Keratinocyte (primary cell): ENCODE measurements around the gene ASAP3. TPM values are rescaled to one million over a fixed set of nuclear protein-coding genes. Genes with fewer than 3 reads are reported as not detected.

Source experiments
- DNase-seq: peaks from one replicate; pipeline ENCODE4 v3.0.0-alpha.2; 2011; ENCODE audit warnings: low read depth, missing footprints, low spot score
- FAIRE-seq: peaks from 2 replicates; lab custom pipeline; 2011; peaks lifted over from hg19 to GRCh38; lab: Jason Lieb, UNC
- H2AFZ ChIP-seq: 2 replicates; pipeline ENCODE4 v1.6.0; 2012; ENCODE audit warnings: low read length, control low read depth, inconsistent platforms; ENCODE audit not compliant: control insufficient read depth
- H3K27ac ChIP-seq: 2 replicates; pipeline ENCODE4 v1.5.1; 2011; ENCODE audit warnings: low read length; ENCODE audit not compliant: control insufficient read depth, insufficient read depth
- H3K27me3 ChIP-seq: 3 replicates; pipeline ENCODE4 v1.6.0; 2011; ENCODE audit warnings: low read length; ENCODE audit not compliant: control insufficient read depth, insufficient read depth; ENCODE audit errors: extremely low read depth
- H3K36me3 ChIP-seq, 2 experiments: 2 replicates in 1 of 2; 3 replicates in 1 of 2; pipeline ENCODE4 v1.5.1; 2011; ENCODE audit warnings: low read length in 2 of 2, mild to moderate bottlenecking in 1 of 2; ENCODE audit not compliant: control insufficient read depth in 2 of 2, insufficient read depth in 2 of 2; ENCODE audit errors: extremely low read depth in 1 of 2
- H3K4me1 ChIP-seq: 3 replicates; pipeline ENCODE4 v1.5.1; 2011; ENCODE audit warnings: low read length; ENCODE audit not compliant: control insufficient read depth, insufficient read depth; ENCODE audit errors: extremely low read depth
- H3K4me2 ChIP-seq: 3 replicates; pipeline ENCODE4 v1.6.0; 2011; ENCODE audit warnings: low read depth, low read length; ENCODE audit not compliant: control insufficient read depth, insufficient read depth; ENCODE audit errors: extremely low read depth
- H3K4me3 ChIP-seq, 3 experiments: fragments of 200-600 bp in 1 of 3; sonication (generic) in 1 of 3; 2 replicates in 2 of 3; 3 replicates in 1 of 3; pipeline ENCODE4 v1.5.1; 2011 to 2016; ENCODE audit warnings: low read length in 3 of 3, mild to moderate bottlenecking in 3 of 3, control low read depth in 2 of 3, inconsistent platforms in 1 of 3, low read depth in 1 of 3, mixed read lengths in 1 of 3, mixed run types in 1 of 3, moderate library complexity in 1 of 3; ENCODE audit not compliant: control insufficient read depth in 2 of 3, insufficient read depth in 2 of 3; ENCODE audit errors: extremely low read depth in 1 of 3
- H3K79me2 ChIP-seq: 2 replicates; pipeline ENCODE4 v1.6.0; 2012; ENCODE audit warnings: low read length; ENCODE audit not compliant: control insufficient read depth, insufficient read depth
- H3K9ac ChIP-seq: 3 replicates; pipeline ENCODE4 v1.6.0; 2011; ENCODE audit warnings: low read length; ENCODE audit not compliant: control insufficient read depth, insufficient read depth; ENCODE audit errors: extremely low read depth
- H3K9me1 ChIP-seq: 3 replicates; pipeline ENCODE4 v1.6.0; 2011; ENCODE audit warnings: low read length; ENCODE audit not compliant: control insufficient read depth, insufficient read depth; ENCODE audit errors: extremely low read depth
- H3K9me3 ChIP-seq: 2 replicates; pipeline ENCODE4 v1.5.1; 2012; ENCODE audit warnings: low read depth, low read length; ENCODE audit not compliant: control insufficient read depth
- H4K20me1 ChIP-seq: 3 replicates; pipeline ENCODE4 v1.6.0; 2011; ENCODE audit warnings: low read length; ENCODE audit not compliant: control insufficient read depth, insufficient read depth; ENCODE audit errors: extremely low read depth
- CTCF ChIP-seq, 3 experiments: IDR thresholded peaks in 1 of 3; conservative IDR thresholded peaks in 1 of 3; optimal IDR thresholded peaks in 1 of 3; 2 replicates in 2 of 3; 3 replicates in 1 of 3; pipeline versions ENCODE3 to v1.5.1; 2011; ENCODE audit warnings: low read length in 3 of 3, mild to moderate bottlenecking in 3 of 3, moderate library complexity in 2 of 3, control low read depth in 1 of 3, inconsistent platforms in 1 of 3; ENCODE audit not compliant: insufficient read depth in 2 of 3; ENCODE audit errors: extremely low read depth in 1 of 3
- EZH2 ChIP-seq: IDR thresholded peaks from one replicate; pipeline ENCODE4 v1.6.1; 2012; ENCODE audit warnings: inconsistent platforms, mild to moderate bottlenecking, low read length, moderate library complexity
- dilution Hi-C: fragments of 300-500 bp; cut with MboI; formaldehyde crosslinking; loops from one replicate; pipeline ENCODE4 v1.7.0; 2020; ENCODE audit warnings: low sequenced_read_pairs; ENCODE audit not compliant: extremely low pct_ligation_motif_present
- polyA plus RNA-seq, 5 experiments: library from polyadenylated mRNA; depleted of rRNA in 3 of 5; stranded (reverse) in 3 of 5; stranded (forward) in 1 of 5; unstranded in 1 of 5; fragments of >200 nt; gene quantifications; 1 replicate in 1 of 5; 2 replicates in 3 of 5; 3 replicates in 1 of 5; pipeline versions ENCODE4 v1.2.1 to v1.2.3, GENCODE V29; 2011 to 2012; ENCODE audit warnings: missing spikeins in 2 of 5, low read depth in 1 of 5, low replicate concordance in 1 of 5

The ASAP3 gene
- polyA plus RNA-seq, 1 donor (not counting 4 experiments of a cell fraction or from before 2014, with no cell fraction given) = 11.4 TPM

DNA sequence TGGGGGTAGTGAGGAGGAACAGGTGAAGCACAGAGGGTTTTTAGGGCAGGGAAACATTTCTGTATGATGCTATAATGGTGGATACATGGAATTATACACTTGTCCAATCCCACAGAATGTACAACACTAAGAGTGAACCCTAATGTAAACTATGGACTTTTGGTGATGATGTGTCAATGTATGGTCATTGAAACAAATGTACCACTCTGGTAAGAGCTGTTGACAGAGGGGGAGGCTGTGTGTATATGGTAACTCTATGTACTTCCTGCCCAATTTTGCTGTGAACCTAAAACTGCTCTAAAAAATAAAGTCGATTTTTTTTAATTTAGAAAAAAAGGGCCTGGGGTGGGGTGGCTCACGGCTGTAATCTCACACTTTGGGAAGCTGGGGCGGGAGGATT, 22.9 kb downstream of the ASAP3 start:
- H3K4me2 ChIP-seq = peak overlapping the region; percentile 2
- dilution Hi-C loops = no loop called here
- H2AFZ ChIP-seq = no peak overlapping the region
- H3K4me3 ChIP-seq = no peak overlapping the region
- TF ChIP-seq CTCF (optimal IDR thresholded peaks at IDR 0.05 in 1 of 3, IDR thresholded peaks at IDR 0.05 in 1 of 3, conservative IDR thresholded peaks at IDR 0.05 in 1 of 3; ENCODE audit: extremely low read depth in 1 of 3, insufficient read depth in 2 of 3, low read length in 3 of 3) = no peak
- no peak for TF ChIP-seq EZH2
- H3K36me3 ChIP-seq = no peaks in the 10 kb centered on the region
- FAIRE-seq (no peak), DNase-seq (no peak)
- no peak overlapping the region for H3K9ac ChIP-seq
- no peak overlapping the region for H3K27ac ChIP-seq
- no peaks in the 10 kb centered on the region for H3K79me2 ChIP-seq
- H3K9me3 ChIP-seq = no peaks in the 10 kb centered on the region
- H3K27me3 ChIP-seq = peaks cover 8% of the 10 kb centered on the region
- peaks cover 23% of the 10 kb centered on the region for H3K4me1 ChIP-seq
- no peaks in the 10 kb centered on the region for H3K9me1 ChIP-seq
- H4K20me1 ChIP-seq = no peaks in the 10 kb centered on the region

- DNase-seq = no peak
Measured at GRCh38 chr1:23460519-23460918, 23.5 kb downstream of the ASAP3 start.

DNA sequence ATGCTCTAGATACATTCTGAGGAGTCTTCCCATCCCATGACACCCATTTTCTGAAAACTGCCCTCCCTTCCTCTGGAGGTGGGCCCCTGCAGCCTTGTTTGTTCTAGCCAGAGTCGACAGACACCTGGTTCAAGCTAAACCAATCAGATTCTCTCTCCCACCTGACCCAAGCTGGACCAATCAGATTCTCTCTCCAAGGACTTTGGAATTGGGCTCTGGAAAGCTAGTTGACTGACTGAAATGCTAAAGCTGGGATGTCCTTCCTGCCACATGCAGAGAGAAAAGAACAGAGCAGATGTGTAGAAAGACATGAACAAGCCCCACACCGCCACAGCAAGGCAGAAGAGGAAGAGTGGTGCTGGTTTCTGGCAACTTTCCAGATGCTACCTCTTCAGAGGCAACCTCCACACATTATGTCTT, 24.6 kb downstream of the ASAP3 start:
- H3K27ac ChIP-seq = no peak overlapping the region
- no peaks in the 10 kb centered on the region for H3K79me2 ChIP-seq
- peaks cover 22% of the 10 kb centered on the region for H3K27me3 ChIP-seq
- no peak for DNase-seq
- peaks cover 0 to 2% of the 10 kb centered on the region in 2 experiments for H3K36me3 ChIP-seq
- peaks cover 3% of the 10 kb centered on the region for H3K9me1 ChIP-seq
- TF ChIP-seq EZH2 = no peak
- TF ChIP-seq CTCF (optimal IDR thresholded peaks at IDR 0.05 in 1 of 3, IDR thresholded peaks at IDR 0.05 in 1 of 3, conservative IDR thresholded peaks at IDR 0.05 in 1 of 3; ENCODE audit: extremely low read depth in 1 of 3, insufficient read depth in 2 of 3, low read length in 3 of 3) = no peak
- no peak overlapping the region for H3K4me2 ChIP-seq
- no peak for FAIRE-seq
- H3K4me3 ChIP-seq = no peak overlapping the region
- no peak overlapping the region for H3K9ac ChIP-seq
- no peaks in the 10 kb centered on the region for H3K9me3 ChIP-seq
- H2AFZ ChIP-seq = no peak overlapping the region
- dilution Hi-C loops = no loop called here
- H3K4me1 ChIP-seq = peaks cover 36% of the 10 kb centered on the region
- no peaks in the 10 kb centered on the region for H4K20me1 ChIP-seq

More at GRCh38 chr1:23460519-23460918, 23.5 kb downstream of the ASAP3 start:
- Histone ChIP-seq H2AFZ (no peak overlapping the region), H3K9me3 (no peaks in the 10 kb centered on the region), H4K20me1 (no peaks in the 10 kb centered on the region), H3K4me1 (peaks cover 28% of the 10 kb centered on the region), H3K27ac (no peak overlapping the region), H3K4me3 (no peak overlapping the region), H3K79me2 (no peaks in the 10 kb centered on the region), H3K27me3 (peaks cover 12% of the 10 kb centered on the region), H3K4me2 (peak overlapping the region; percentile 2), H3K36me3 (no peaks in the 10 kb centered on the region), H3K9me1 (peaks cover 3% of the 10 kb centered on the region), H3K9ac (no peak overlapping the region)
- FAIRE-seq = peak; percentile 87
- dilution Hi-C loops = no loop called here
- TF ChIP-seq EZH2 = no peak
